DND-41 (cell line): ENCODE results near the gene SPATS2.

Experiments
- ATAC-seq: fragments of 200-7000 bp; cut with Tn5 transposase; 3 replicates; pipeline ENCODE4 v1.9.1; 2021; ENCODE audit warnings: low read depth; ENCODE audit not compliant: insufficient read depth
- DNase-seq: peaks from one replicate; pipeline ENCODE4 v3.0.0-alpha.2; 2020
- H2AFZ ChIP-seq: 2 replicates; pipeline ENCODE4 v1.6.0; 2012; ENCODE audit warnings: low read depth, low read length
- H3K27ac ChIP-seq: 2 replicates; pipeline ENCODE4 v1.5.1; 2012; ENCODE audit warnings: low read length, inconsistent platforms
- H3K27me3 ChIP-seq: fragments of 200-600 bp; sonication (generic); 2 replicates; pipeline ENCODE4 v1.6.0; 2012; ENCODE audit warnings: low read length, mild to moderate bottlenecking, inconsistent platforms; ENCODE audit not compliant: insufficient read depth, poor library complexity
- H3K36me3 ChIP-seq: 2 replicates; pipeline ENCODE4 v1.5.1; 2012; ENCODE audit warnings: low read length, inconsistent platforms; ENCODE audit not compliant: insufficient read depth
- H3K4me1 ChIP-seq: 2 replicates; pipeline ENCODE4 v1.5.1; 2012; ENCODE audit warnings: mild to moderate bottlenecking, low read length; ENCODE audit not compliant: insufficient read depth
- H3K4me2 ChIP-seq: 2 replicates; pipeline ENCODE4 v1.6.0; 2012; ENCODE audit warnings: mild to moderate bottlenecking, moderate library complexity, low read length, inconsistent platforms; ENCODE audit not compliant: insufficient read depth
- H3K4me3 ChIP-seq, 2 experiments: fragments of 200-600 bp in 1 of 2; shearing (Covaris generic) in 1 of 2; 2 replicates each; pipeline ENCODE4 v1.5.1; 2012 to 2016; ENCODE audit warnings: inconsistent platforms in 2 of 2, low read length in 2 of 2, mild to moderate bottlenecking in 2 of 2, low read depth in 1 of 2, moderate library complexity in 1 of 2
- H3K79me2 ChIP-seq: 2 replicates; pipeline ENCODE4 v1.6.0; 2012; ENCODE audit warnings: low read length, inconsistent platforms; ENCODE audit not compliant: insufficient read depth
- H3K9ac ChIP-seq: 2 replicates; pipeline ENCODE4 v1.6.0; 2012; ENCODE audit warnings: low read depth, mild to moderate bottlenecking, inconsistent platforms, low read length, moderate library complexity
- H3K9me3 ChIP-seq: 2 replicates; pipeline ENCODE4 v1.5.1; 2012; ENCODE audit warnings: low read length, moderate library complexity, mild to moderate bottlenecking, inconsistent platforms; ENCODE audit not compliant: insufficient read depth, severe bottlenecking
- H4K20me1 ChIP-seq: 2 replicates; pipeline ENCODE4 v1.6.0; 2012; ENCODE audit warnings: low read length; ENCODE audit not compliant: insufficient read depth
- EZH2 ChIP-seq: IDR thresholded peaks from 3 replicates; pipeline ENCODE4 v1.6.1; 2012; ENCODE audit warnings: borderline replicate concordance, low read depth, mild to moderate bottlenecking, moderate library complexity, low read length, inconsistent platforms; ENCODE audit not compliant: severe bottlenecking
- TF ChIP-seq, protein P1 (sequence below): IDR thresholded peaks from 2 replicates; pipeline ENCODE4 v1.5.1; 2012; ENCODE audit warnings: borderline replicate concordance, low read length, moderate library complexity, mild to moderate bottlenecking; ENCODE audit not compliant: poor library complexity, severe bottlenecking; ENCODE audit errors: extremely low read depth

The SPATS2 gene

DNA sequence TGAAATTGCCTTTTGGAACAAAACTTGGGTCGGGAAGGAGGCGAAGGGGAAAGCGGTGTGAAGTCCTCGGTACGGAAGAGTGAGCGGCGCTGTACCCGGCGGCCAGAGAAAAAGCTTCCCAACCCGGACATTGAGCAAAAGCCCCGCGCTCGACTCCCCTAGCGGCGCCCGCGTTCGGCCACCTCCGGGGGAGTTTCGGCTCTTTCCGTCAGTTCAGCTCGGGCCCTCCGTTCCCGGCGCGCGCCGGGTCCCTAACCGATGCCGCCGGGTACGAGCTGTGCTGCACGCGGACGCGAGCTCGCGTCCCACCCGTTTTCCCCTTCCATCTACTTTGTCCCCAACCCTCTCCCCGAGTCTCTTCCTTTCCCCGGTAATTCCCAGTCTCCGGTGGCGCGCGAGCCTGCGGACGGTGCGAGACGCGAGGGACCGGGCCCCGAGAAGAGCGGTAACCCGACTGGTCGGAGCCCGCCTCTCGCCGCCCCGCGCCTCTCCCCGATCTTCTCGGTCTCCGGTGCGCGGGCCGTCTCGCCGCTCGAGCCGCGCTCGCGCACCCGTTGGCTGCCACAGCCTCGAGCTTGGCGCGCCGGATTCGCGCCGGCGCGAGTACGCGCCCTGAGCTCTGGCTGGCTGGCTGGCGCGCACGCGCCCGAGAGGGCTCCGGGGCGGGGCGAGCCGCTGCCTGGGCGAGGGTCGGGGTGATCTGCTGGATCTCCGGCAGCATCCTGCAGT, 446 bp upstream of the SPATS2 start:
- H3K4me3 ChIP-seq = peak overlapping the region; percentile 37 to 73; a peak in 3 of 4 replicates
- peak; percentile 96 for DNase-seq
- ATAC-seq = peak; percentile 83
- no peaks in the 10 kb centered on the region; the same call in none of the 2 replicates for H3K36me3 ChIP-seq
- no peaks in the 10 kb centered on the region for H3K27me3 ChIP-seq
- H3K27ac ChIP-seq = peak overlapping the region; percentile 96
- no peaks in the 10 kb centered on the region for H3K9me3 ChIP-seq
- H3K79me2 ChIP-seq = peaks cover 56% of the 10 kb centered on the region
- H3K4me2 ChIP-seq = peak overlapping the region; percentile 86
- no peaks in the 10 kb centered on the region; the same call in 1 of the 2 replicates for H4K20me1 ChIP-seq
- TF ChIP-seq EZH2 = no peak
- TF ChIP-seq, protein P1, sequence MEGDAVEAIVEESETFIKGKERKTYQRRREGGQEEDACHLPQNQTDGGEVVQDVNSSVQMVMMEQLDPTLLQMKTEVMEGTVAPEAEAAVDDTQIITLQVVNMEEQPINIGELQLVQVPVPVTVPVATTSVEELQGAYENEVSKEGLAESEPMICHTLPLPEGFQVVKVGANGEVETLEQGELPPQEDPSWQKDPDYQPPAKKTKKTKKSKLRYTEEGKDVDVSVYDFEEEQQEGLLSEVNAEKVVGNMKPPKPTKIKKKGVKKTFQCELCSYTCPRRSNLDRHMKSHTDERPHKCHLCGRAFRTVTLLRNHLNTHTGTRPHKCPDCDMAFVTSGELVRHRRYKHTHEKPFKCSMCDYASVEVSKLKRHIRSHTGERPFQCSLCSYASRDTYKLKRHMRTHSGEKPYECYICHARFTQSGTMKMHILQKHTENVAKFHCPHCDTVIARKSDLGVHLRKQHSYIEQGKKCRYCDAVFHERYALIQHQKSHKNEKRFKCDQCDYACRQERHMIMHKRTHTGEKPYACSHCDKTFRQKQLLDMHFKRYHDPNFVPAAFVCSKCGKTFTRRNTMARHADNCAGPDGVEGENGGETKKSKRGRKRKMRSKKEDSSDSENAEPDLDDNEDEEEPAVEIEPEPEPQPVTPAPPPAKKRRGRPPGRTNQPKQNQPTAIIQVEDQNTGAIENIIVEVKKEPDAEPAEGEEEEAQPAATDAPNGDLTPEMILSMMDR = peak; percentile 31
- H2AFZ ChIP-seq = peak overlapping the region; percentile 88
- peaks cover 35% of the 10 kb centered on the region for H3K4me1 ChIP-seq
- H3K9ac ChIP-seq = peak overlapping the region; percentile 96

DNA sequence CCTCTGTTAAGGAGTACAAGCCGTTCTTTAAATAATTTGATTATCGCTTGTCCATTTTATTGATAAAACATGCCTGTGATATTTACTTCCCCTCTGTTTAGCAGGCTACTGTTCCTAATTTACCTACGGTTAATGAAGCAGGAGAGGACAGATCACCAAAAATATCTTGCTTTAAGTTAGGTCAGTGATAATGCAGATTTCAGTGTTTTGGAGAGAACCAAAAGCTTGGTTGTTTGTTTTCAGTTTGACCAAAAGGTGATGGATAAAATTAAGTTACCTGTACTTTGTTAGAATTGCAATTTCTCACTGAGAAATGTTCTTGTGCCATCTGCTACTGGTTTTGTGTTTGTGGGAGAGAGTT, 958 bp downstream of the SPATS2 start:
- Histone ChIP-seq H3K9ac (peak overlapping the region; percentile 96), H3K4me1 (peaks cover 35% of the 10 kb centered on the region), H3K27me3 (no peaks in the 10 kb centered on the region), H3K4me2 (peak overlapping the region; percentile 86), H3K79me2 (peaks cover 68% of the 10 kb centered on the region), H2AFZ (no peak overlapping the region; the same call in 1 of the 2 replicates), H4K20me1 (no peaks in the 10 kb centered on the region; the same call in 1 of the 2 replicates), H3K36me3 (peaks cover 3% of the 10 kb centered on the region), H3K4me3 (peak overlapping the region in 1 of 2 experiments; percentile 73; a peak in 3 of 4 replicates), H3K27ac (peak overlapping the region; percentile 96; the same call in 1 of the 2 replicates), H3K9me3 (no peaks in the 10 kb centered on the region)
- ATAC-seq = no peak
- TF ChIP-seq, protein P1 = no peak
- no peak for TF ChIP-seq EZH2
- DNase-seq = no peak

DNA sequence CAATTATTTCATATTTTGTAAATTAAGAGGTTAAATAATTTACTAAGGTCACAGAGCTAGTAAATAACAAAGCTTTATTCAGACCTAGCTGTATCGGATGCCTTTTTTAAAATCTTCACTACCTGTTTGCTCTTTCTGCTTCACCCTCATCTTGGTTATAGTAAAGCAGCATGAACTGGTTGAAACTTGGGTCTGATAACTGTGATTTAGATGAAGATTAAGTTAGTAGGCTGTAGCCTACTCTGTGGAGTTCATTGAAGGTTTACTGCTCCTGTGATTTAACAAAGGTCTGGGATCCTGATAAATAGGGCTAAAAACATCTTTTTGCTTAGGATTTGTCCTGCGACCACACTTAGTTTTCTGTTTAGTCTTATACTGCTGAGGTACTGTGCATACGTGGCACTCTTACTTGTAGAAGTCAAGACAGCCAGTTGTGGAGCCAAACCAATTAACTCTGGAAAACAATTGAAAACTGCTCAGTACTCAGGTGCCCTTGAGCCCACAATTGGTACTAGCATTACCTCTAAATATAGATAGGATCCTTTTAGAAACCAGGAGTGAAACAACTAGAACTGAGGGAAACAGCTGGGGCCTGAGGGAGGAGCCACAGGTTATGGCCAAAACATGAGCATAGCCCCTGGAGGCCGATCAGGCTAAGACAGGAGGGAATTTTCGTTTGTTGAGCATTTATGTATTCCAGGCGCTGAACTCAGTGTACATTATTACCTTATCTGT, 2.3 kb downstream of the SPATS2 start:
- peaks cover 8% of the 10 kb centered on the region for H3K36me3 ChIP-seq
- no peaks in the 10 kb centered on the region; the same call in 1 of the 2 replicates for H4K20me1 ChIP-seq
- H3K4me1 ChIP-seq = peaks cover 35% of the 10 kb centered on the region
- TF ChIP-seq EZH2 = no peak
- TF ChIP-seq, protein P1 = peak; percentile 9
- no peak overlapping the region for H2AFZ ChIP-seq
- H3K4me2 ChIP-seq = peak overlapping the region; percentile 25; the same call in 1 of the 2 replicates
- peaks cover 81% of the 10 kb centered on the region for H3K79me2 ChIP-seq
- H3K9ac ChIP-seq = no peak overlapping the region
- no peaks in the 10 kb centered on the region for H3K9me3 ChIP-seq
- H3K27me3 ChIP-seq = no peaks in the 10 kb centered on the region
- no peak overlapping the region for H3K27ac ChIP-seq
- ATAC-seq (no peak), DNase-seq (peak; percentile 26)
- H3K4me3 ChIP-seq = no peak overlapping the region
